IPS-15b (cell line): ENCODE results near the gene SPINT3.

Experiments used
- H3K27me3 ChIP-seq: one replicate; pipeline ENCODE4 v1.6.1; 2013; ENCODE audit warnings: low read length; ENCODE audit not compliant: control insufficient read depth, insufficient read depth
- H3K36me3 ChIP-seq: one replicate; pipeline ENCODE4 v1.6.1; 2013; ENCODE audit warnings: low read length; ENCODE audit not compliant: control insufficient read depth, insufficient read depth
- H3K4me1 ChIP-seq: one replicate; pipeline ENCODE4 v1.6.1; 2013; ENCODE audit warnings: mild to moderate bottlenecking, low read length; ENCODE audit not compliant: control insufficient read depth, insufficient read depth
- H3K4me3 ChIP-seq: one replicate; pipeline ENCODE4 v1.5.1; 2013; ENCODE audit warnings: low read depth, low read length
- H3K9ac ChIP-seq: one replicate; pipeline ENCODE4 v1.6.1; 2013; ENCODE audit warnings: low read depth, mild to moderate bottlenecking, low read length
- H3K9me3 ChIP-seq: one replicate; pipeline ENCODE4 v1.6.1; 2013; ENCODE audit warnings: mild to moderate bottlenecking, low read length; ENCODE audit not compliant: control insufficient read depth, insufficient read depth

SPINT3 gene, protein sequence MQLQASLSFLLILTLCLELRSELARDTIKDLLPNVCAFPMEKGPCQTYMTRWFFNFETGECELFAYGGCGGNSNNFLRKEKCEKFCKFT

DNA sequence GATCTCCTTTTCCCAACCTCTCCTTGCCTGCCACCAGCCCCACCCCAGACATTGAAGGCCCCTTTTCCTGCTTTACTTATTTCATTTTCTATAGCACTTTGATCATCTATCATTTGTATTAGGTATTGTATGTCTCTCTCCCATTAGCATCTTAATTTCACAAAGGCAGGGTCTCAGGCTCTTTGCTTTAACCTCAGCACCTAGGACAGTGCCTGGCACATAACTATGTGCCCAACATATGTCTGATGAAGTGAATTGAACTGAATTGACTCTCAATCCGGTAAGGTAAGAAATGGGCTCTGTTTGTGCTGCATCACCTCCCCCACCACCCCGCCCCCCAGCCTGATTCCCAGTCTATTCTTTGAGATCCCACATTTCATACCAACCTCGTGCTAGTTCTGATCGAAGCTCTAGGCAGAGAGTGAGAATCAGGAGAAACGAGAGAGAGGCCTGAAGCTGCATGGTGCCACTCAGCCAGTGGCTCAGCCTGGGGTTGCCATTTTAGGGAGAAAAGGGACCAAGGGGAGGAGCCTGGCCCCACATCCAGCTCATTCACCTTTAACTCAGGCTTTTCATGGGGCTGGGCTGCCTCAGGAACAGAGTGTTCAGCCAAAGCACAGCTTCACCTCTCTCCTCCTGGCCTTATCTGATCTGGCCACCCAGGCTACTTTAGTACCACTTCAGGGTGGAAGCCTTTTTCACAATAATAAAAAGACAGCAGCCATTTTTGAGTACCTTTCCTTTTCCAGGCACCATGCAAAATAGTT lies at the start of gene SPINT3:
TSS of gene SPINT3 (minus strand) at position 476 of the 767 bp plus-strand sequence. CDS start at position 462, 14 bp downstream.
- peaks cover 2% of the 10 kb centered on the region for H3K4me1 ChIP-seq
- H3K36me3 ChIP-seq = no peaks in the 10 kb centered on the region
- no peaks in the 10 kb centered on the region for H3K27me3 ChIP-seq
- no peak within 1 kb of the TSS for H3K9ac ChIP-seq
- H3K4me3 ChIP-seq = no peak within 1 kb of the TSS
- H3K9me3 ChIP-seq = no peaks in the 10 kb centered on the region

DNA sequence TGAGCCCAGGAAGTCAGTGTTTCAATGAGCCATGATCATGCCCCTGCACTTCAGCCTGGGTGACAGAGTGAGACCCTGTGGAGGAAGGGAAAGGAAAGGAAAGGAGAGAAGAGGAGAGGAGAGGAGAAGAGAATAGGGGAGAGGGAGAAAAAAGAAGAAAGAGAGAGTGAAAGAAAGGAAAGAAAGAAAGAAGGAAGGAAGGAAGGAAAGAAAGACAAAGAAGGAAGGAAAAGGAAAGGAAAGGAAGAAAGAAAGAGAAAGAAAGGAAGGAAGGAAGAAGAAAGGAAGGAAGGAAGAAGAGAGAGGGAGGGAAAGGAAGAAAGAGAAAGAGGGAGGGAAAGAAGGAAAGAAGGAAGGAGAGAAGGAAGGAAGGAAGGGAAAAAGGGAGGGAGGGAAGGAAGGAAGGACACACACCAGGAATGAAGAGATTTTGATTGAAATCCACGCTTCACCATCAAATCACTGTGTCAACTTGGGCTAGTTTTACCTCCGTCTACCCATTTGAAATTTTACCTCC lies 49.4 kb upstream of the SPINT3 start:
- Histone ChIP-seq H3K9ac (no peak overlapping the region), H3K9me3 (no peaks in the 10 kb centered on the region), H3K27me3 (no peaks in the 10 kb centered on the region), H3K4me1 (no peaks in the 10 kb centered on the region), H3K36me3 (no peaks in the 10 kb centered on the region), H3K4me3 (no peak overlapping the region)

DNA sequence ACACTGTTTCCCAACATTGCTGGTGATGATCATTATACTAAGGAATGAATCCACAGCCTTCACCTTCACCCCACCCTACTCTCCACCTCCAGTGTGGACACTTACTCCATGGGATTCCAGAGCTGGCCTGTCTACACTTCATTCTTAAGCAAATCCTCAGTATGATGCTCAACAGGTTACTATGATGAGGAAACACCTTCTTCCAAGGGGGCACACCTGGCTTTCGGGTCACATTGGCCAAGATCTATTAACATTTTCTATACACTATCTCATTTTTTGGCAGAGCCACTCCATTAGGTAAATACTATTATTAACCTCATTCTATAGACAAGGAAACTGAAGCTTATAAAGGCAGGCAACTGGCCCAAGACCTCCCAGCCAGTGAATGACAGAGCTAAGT lies 39.8 kb upstream of the SPINT3 start:
- Histone ChIP-seq H3K9ac (no peak overlapping the region), H3K4me3 (no peak overlapping the region), H3K36me3 (no peaks in the 10 kb centered on the region), H3K27me3 (no peaks in the 10 kb centered on the region), H3K4me1 (no peaks in the 10 kb centered on the region), H3K9me3 (no peaks in the 10 kb centered on the region)

DNA sequence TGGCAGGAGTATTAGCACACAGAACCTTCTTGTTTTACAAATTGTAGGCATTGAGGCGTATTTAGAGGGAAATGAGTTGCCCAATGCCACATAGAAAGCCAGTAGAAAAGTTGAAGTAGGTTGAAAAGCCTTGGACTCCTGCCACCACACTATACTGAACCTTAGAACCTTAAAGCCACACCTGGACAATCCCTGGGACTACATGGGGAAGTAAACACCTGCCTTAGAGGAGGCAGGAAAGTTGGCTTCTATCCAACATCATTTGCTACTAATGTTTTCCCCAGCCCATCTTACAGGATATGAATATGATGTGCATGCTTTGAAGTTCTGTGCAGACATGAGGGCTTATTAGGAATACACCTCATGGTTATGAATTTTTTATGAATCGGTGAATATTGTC lies 37.0 kb upstream of the SPINT3 start:
- H3K4me1 ChIP-seq = no peaks in the 10 kb centered on the region
- no peak overlapping the region for H3K4me3 ChIP-seq
- H3K27me3 ChIP-seq = no peaks in the 10 kb centered on the region
- no peaks in the 10 kb centered on the region for H3K36me3 ChIP-seq
- no peak overlapping the region for H3K9ac ChIP-seq
- no peaks in the 10 kb centered on the region for H3K9me3 ChIP-seq

DNA sequence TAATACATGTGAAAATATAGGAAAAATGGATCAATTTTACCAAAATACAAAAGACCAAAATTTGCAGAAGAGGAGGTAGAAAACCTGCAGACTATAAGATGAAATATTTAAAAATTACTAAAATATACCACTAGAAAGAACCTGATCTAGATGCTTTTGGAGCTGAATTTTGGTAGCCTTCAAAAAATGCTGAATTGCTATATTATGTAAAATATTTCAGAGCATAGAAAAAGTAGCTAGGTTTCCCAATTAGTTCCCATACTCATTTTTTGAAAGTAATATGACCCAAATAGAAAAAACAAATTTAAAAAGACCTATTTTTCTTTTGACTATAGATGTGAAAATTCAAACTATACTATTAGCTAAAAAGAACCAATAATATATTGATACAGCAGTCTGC lies 35.3 kb upstream of the SPINT3 start:
- peaks cover 2% of the 10 kb centered on the region for H3K4me1 ChIP-seq
- H3K27me3 ChIP-seq = no peaks in the 10 kb centered on the region
- H3K4me3 ChIP-seq = no peak overlapping the region
- H3K36me3 ChIP-seq = no peaks in the 10 kb centered on the region
- H3K9me3 ChIP-seq = no peaks in the 10 kb centered on the region
- H3K9ac ChIP-seq = no peak overlapping the region

DNA sequence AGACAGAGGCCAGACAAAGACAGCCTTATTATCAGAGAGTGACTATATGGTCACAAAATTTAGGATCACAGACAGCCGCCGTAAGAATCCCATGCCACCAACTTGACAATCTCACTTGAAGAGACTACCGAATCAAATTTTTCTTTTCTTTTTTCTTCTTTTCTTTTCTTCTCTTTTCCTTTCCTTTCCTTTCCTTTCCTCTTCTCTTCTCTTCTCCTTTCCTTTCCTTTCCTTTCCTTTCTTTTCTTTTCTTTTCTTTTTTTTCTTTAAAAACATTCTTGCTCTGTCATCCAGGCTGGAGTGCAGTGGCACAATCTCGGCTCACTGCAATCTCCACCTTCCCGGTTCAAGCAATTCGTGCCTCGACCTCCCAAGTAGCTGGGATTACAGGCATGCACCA lies 33.0 kb upstream of the SPINT3 start:
- H3K9me3 ChIP-seq = no peaks in the 10 kb centered on the region
- H3K36me3 ChIP-seq = no peaks in the 10 kb centered on the region
- no peak overlapping the region for H3K9ac ChIP-seq
- H3K4me1 ChIP-seq = peaks cover 2% of the 10 kb centered on the region
- no peak overlapping the region for H3K4me3 ChIP-seq
- H3K27me3 ChIP-seq = peaks cover 2% of the 10 kb centered on the region

DNA sequence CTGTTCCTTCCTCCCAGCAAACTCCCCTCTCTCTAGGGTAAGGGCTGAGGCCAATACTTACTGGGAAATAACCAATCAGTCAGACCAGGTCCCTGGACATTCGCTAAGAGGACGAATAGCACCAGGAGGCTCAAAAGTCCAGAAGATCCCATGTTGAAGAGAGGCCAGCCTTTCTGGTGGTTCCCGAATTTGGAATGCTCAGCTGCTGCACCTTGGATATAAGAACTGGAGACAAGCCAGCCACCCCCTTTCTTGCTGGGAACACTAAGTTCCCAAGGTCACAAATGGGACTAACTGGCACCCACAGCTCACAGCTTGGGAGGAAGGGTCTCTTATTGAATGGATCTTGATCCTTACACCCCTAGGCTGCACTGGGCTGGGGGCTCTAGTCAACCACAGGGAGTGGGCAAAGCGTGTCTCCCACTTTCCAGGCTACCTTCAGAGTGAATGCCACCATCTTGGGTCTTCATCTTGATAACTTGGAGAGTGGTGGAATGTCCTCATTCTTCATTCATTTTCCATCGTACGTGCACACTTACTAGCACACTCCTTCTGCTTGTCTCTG lies 31.9 kb upstream of the SPINT3 start, which contains the start of gene EPPIN:
TSS of gene EPPIN (minus strand) at position 196 of the 565 bp plus-strand sequence. CDS start at position 152, 44 bp downstream.
- no peak within 1 kb of the TSS for H3K9ac ChIP-seq

DNA sequence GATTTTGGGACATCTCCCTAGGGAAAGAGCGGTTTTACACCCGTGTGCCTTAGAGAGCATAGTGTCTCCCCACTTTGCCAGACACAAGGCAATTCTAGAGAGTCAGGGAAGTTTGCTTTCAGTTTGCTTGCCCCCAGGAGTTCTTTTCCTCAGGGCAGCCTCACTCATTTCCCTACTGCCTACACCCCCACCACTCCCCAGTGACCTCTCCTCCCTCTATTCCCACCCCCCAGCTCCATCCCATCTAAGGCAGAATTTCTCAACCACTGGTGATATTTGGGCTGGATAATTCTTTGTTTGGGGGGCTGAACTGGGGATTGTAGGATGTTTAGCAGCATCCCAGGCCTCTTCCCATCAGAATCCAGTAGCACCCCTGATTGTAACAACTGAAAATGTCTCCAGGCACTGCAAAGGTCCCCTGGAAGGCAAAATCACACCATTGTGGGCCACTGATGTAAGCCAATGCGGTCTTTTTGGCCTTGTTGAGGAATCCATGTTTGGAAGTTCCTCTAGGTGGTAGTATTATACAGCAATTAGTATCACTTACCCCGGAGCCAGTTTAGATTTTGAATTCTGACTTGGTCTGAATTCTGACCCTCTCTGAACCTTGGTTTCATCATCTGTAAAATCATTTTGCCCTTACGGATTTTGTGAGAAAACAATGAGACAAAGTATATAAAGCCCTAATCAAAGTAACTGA lies 30.5 kb upstream of the SPINT3 start:
- Histone ChIP-seq H3K4me3 (no peak overlapping the region), H3K9ac (no peak overlapping the region), H3K9me3 (no peaks in the 10 kb centered on the region), H3K36me3 (no peaks in the 10 kb centered on the region), H3K27me3 (peaks cover 4% of the 10 kb centered on the region), H3K4me1 (peaks cover 2% of the 10 kb centered on the region)

More for the DNA sequence above, 31.9 kb upstream of the SPINT3 start, which contains the start of gene EPPIN:
- peaks cover 2% of the 10 kb centered on the region for H3K27me3 ChIP-seq
- no peaks in the 10 kb centered on the region for H3K36me3 ChIP-seq
- H3K4me1 ChIP-seq = peaks cover 2% of the 10 kb centered on the region
- no peaks in the 10 kb centered on the region for H3K9me3 ChIP-seq
- no peak within 1 kb of the TSS for H3K4me3 ChIP-seq

DNA sequence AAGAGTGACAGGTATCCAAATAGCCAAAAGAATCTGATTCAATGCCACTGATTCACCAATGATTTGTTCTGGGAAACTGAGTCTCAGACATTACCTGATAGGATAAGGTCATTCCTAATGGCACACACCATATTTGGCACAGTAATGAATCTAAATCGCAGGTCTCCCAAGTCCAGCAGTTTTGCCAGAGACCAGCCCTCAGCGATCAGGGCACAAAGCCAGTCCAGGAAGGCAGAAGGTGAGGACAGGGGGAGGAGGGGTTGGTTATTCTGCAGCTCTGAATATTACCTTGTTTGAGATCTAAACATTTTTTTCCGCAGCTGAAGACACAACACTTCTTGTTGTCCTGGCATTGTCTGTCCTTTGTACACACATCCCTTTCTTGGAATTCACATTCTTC lies 29.9 kb upstream of the SPINT3 start:
- H3K36me3 ChIP-seq = no peaks in the 10 kb centered on the region
- H3K9me3 ChIP-seq = no peaks in the 10 kb centered on the region
- H3K27me3 ChIP-seq = peaks cover 4% of the 10 kb centered on the region
- H3K4me1 ChIP-seq = peaks cover 2% of the 10 kb centered on the region
- H3K4me3 ChIP-seq = no peak overlapping the region
- H3K9ac ChIP-seq = no peak overlapping the region

DNA sequence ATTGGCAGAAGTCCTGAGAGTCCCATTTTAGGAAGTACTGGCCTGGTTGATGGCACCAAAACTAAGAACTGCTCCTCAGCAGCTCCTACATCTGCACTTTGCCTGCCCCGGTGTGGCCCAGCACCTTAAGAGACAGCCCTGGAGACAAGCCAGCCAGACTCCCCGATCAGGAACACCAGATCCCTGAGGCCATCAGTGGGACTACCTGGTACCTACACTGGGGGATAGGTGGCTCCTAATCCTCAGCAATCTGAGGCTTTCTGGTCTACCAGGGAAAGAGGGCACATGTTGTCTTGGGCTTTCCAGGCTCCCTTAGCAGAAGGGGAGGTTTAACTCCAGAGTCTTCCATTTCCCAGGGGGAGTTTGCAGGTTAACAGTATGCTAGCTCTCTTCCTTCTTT lies 24.0 kb upstream of the SPINT3 start, which contains the start of gene WFDC6:
TSS of gene WFDC6 (minus strand) at position 101 of the 400 bp plus-strand sequence. CDS start at position 26, 75 bp downstream.
- no peaks in the 10 kb centered on the region for H3K9me3 ChIP-seq

DNA sequence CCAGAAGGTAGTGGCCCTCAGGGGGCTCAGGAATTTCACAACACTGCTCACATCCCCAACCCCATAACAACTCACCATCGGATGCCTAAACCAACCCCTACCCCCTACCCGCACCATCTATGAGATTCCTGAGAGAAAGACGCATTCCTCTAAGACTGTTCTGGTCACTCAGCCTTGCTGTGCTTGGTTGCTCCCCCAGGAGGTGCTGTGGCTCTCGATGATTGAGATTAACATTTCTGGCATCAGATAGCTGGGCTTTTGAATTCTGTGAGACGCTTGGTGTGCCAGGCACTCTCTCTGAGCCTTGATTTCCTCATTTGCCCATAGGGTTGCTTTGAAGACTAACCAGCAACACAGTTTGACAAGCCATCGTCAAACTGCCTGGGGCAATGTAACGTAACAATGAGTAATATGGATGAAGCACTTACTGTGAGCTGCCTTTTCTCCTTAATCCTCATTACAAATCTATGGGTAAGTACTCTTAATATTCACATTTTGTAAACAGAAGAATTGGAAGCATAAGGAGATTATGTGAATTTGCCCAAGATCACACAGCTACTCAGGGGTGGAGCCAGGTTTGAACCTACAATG lies 22.9 kb upstream of the SPINT3 start:
- H3K4me1 ChIP-seq = peaks cover 2% of the 10 kb centered on the region
- peaks cover 3% of the 10 kb centered on the region for H3K27me3 ChIP-seq
- H3K9me3 ChIP-seq = no peaks in the 10 kb centered on the region
- H3K9ac ChIP-seq = no peak overlapping the region
- H3K4me3 ChIP-seq = no peak overlapping the region
- H3K36me3 ChIP-seq = no peaks in the 10 kb centered on the region

More for the DNA sequence above, 24.0 kb upstream of the SPINT3 start, which contains the start of gene WFDC6:
- H3K4me3 ChIP-seq = no peak within 1 kb of the TSS
- peaks cover 3% of the 10 kb centered on the region for H3K27me3 ChIP-seq
- H3K9ac ChIP-seq = no peak within 1 kb of the TSS
- H3K36me3 ChIP-seq = no peaks in the 10 kb centered on the region
- peaks cover 2% of the 10 kb centered on the region for H3K4me1 ChIP-seq
